Left kidney (tissue), 2 donors: ENCODE data around the gene CHKB. TPM values are rescaled to one million over a fixed set of nuclear protein-coding genes. Genes with fewer than 3 reads are reported as not detected.

ENCODE experiments used
- DNase-seq: peaks from one replicate; pipeline ENCODE4 v3.0.0-alpha.2; 2013
- polyA plus RNA-seq: library from polyadenylated mRNA; unstranded; fragments of 120-200 nt; gene quantifications from one replicate; pipeline ENCODE4 v1.2.1, GENCODE V29; 2013; ENCODE audit not compliant: insufficient read length

Gene CHKB
- polyA plus RNA-seq, 1 donor, result 112 TPM

- DNase-seq, result no peak
Observed at GRCh38 chr22:50531546-50531961, 51.1 kb downstream of the CHKB start.

DNA sequence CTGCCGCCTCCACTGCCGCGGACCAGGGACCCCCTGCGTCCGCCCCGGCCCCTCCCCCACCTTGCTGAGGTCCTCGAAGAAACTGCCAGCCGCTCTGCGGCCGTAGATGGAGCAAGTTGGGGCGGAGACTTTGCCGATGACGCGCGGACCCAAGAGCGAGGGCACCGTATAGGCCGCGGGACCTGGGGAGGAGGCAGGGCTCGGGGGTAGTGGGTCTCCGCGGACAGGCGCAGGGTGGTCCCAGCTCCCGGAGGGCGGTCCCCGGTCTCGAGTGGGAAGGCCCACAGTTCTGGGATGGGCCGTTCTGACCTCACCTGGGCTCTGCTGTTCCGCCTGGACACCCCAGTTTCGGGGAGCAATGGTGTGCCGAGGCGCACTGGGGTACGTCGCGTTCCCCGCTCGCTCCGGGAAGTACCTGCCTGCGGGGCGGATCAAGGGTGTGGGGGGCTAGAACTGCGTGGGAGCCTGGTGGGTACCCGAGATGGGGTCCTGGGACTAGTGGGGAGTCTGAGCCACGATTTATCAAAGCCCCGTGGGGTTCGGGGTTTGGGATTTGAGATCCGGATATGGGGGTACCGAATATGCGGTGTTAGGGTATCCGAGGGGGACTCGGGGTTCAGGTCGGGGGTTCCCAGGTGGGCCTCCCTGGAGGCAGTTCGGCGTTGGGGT is 51.6 kb downstream of the CHKB start:
- peak; percentile 45 for DNase-seq

GRCh38 chr22:50530580-50530876 is 52.1 kb downstream of the CHKB start:
- no peak for DNase-seq

DNA sequence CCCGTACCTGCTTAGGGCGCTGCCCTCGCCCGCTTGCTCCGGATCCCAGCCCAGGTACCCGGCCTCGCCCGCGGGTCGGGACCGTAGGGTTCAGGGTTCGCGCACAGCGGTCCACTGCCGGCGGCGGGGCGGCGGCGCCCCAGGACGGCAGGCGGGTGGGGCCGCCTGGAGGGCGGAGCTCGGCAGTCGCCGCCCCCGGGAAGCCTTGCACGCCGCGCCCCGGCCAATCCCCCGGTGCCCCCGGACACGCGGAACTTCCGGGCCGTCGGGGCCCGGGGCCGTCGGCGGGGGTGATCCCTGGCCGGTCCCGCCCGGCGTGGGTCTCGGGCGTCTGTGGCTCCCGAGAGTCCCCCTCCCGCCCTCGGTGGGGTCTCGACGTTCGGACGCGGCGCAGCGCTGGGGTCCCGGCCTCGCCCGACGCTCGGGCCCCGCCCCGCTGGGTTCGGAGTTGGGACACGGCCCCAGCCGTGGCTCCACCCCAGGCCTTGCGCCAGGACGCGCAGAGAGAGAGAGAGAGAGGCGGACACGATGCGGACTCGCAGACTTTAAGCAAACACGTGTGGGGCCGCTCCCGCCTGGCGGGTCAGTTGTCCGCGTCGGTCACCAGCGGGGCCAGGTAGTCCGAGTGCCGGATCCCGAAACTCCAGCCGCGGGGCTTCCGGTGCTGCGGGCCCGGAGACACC is 52.6 kb downstream of the CHKB start, which contains the start of gene TYMP:
TSS of gene TYMP (minus strand) at position 116 of the 683 bp plus-strand sequence. CDS start 303 bp downstream, outside the sequence.
- DNase-seq, result no peak

DNA sequence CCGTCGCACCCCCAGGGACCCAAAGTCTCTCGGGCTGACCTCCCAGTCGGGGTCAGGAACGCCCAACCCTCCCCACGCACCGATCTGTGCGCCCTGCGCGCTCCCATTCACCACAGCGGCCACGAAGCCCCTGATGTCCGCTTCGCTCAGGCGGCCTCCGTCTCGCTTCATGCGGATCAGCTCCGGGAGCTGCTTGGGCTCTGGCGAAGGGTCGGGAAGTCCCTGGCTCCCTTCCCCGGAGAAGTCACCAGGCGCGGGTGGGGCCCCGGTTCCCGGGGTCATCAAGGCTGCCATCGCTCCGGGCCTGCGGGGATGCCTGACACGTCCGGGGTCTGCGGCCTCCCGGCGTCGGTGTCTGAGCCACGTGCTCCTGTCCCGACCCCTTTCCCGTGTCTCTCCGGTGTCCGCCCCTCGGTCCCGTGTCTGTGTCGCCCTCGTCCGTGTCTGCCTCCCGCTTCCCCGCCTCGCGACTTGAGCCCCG is 53.2 kb downstream of the CHKB start:
- DNase-seq, result no peak

Other genes with a start within 250 kb of the CHKB start
- 43.0 TPM for gene PPP6R2, start 239.5 kb downstream of the CHKB start, polyA plus RNA-seq
- 30.6 TPM for gene SBF1, start 107.8 kb downstream of the CHKB start, polyA plus RNA-seq
- 4.8 TPM for gene ADM2, start 101.3 kb downstream of the CHKB start, polyA plus RNA-seq
- gene MIOX, start 96.0 kb downstream of the CHKB start, polyA plus RNA-seq, result 6.1 TPM
- gene LMF2, start 75.1 kb downstream of the CHKB start, polyA plus RNA-seq, result 36.1 TPM
- gene NCAPH2, start 74.6 kb downstream of the CHKB start, polyA plus RNA-seq, result 44.1 TPM
- gene SCO2, start 57.3 kb downstream of the CHKB start, polyA plus RNA-seq, result 1.5 TPM
- gene TYMP, start 52.8 kb downstream of the CHKB start, polyA plus RNA-seq, result 1.0 TPM
- 0.10 TPM for gene KLHDC7B, start 37.0 kb downstream of the CHKB start, polyA plus RNA-seq
- not detected for gene SYCE3, start 19.9 kb downstream of the CHKB start, polyA plus RNA-seq
- 15.9 TPM for gene CPT1B, start 4.4 kb downstream of the CHKB start, polyA plus RNA-seq
- 0.83 TPM for gene MAPK8IP2, start 17.9 kb upstream of the CHKB start, polyA plus RNA-seq
- 15.2 TPM for gene ARSA, start 45.3 kb upstream of the CHKB start, polyA plus RNA-seq
- 13.6 TPM for gene SHANK3, start 90.0 kb upstream of the CHKB start, polyA plus RNA-seq
- 0.38 TPM for gene ACR, start 155.4 kb upstream of the CHKB start, polyA plus RNA-seq
- gene RABL2B, start 200.8 kb upstream of the CHKB start, polyA plus RNA-seq, result 92.4 TPM